GM04504 (cell line): ENCODE data around the gene NIM1K.
"Not testable (repeated sequence)": the region's sequence is repeated elsewhere in the genome, so short reads cannot be mapped to it uniquely, and the experiment has no call there.

Experiments
- DNase-seq: peaks from one replicate; pipeline ENCODE4 v3.0.0-alpha.2; 2012; ENCODE audit warnings: low read depth

Gene NIM1K

GRCh38 chr5:43281840-43282658, 90.0 kb downstream of the NIM1K start:
- DNase-seq = no peak

- DNase-seq = no peak
Measured at GRCh38 chr5:43286623-43287022, 94.6 kb downstream of the NIM1K start.

GRCh38 chr5:43287493-43287892, 95.5 kb downstream of the NIM1K start:
- DNase-seq = no peak

- DNase-seq = no peak
Measured at GRCh38 chr5:43288269-43288831, 96.3 kb downstream of the NIM1K start.

GRCh38 chr5:43290726-43291125, 98.7 kb downstream of the NIM1K start:
- DNase-seq = no peak

GRCh38 chr5:43294226-43294625, 102.2 kb downstream of the NIM1K start:
- no peak for DNase-seq

- DNase-seq = no peak
Measured at GRCh38 chr5:43295202-43295601, 103.2 kb downstream of the NIM1K start.

GRCh38 chr5:43296835-43297234, 104.8 kb downstream of the NIM1K start:
- DNase-seq = no peak

- no peak for DNase-seq
Measured at GRCh38 chr5:43298443-43298842, 106.4 kb downstream of the NIM1K start.

GRCh38 chr5:43300112-43300511, 108.1 kb downstream of the NIM1K start:
- DNase-seq = no peak

GRCh38 chr5:43301653-43302091, 109.6 kb downstream of the NIM1K start:
- no peak for DNase-seq

- DNase-seq = no peak
Measured at GRCh38 chr5:43302481-43302880, 110.5 kb downstream of the NIM1K start.

GRCh38 chr5:43303242-43303641, 111.2 kb downstream of the NIM1K start:
- DNase-seq = no peak

- DNase-seq = no peak
Measured at GRCh38 chr5:43304525-43304924, 112.5 kb downstream of the NIM1K start.

- DNase-seq = no peak
Measured at GRCh38 chr5:43305948-43306565, 114.0 kb downstream of the NIM1K start.

GRCh38 chr5:43306954-43307353, 114.9 kb downstream of the NIM1K start:
- DNase-seq = not testable (repeated sequence)

GRCh38 chr5:43309122-43309521, 117.1 kb downstream of the NIM1K start:
- no peak for DNase-seq

GRCh38 chr5:43309637-43310036, 117.6 kb downstream of the NIM1K start:
- DNase-seq = no peak

GRCh38 chr5:43312076-43312661, 120.1 kb downstream of the NIM1K start:
- no peak for DNase-seq

- DNase-seq = no peak
Measured at GRCh38 chr5:43312699-43313034, 120.6 kb downstream of the NIM1K start.

GRCh38 chr5:43313035-43313853, 121.2 kb downstream of the NIM1K start, which contains the start of gene HMGCS1:
Gene HMGCS1, minus strand, starts transcription at chr5:43313412. Its CDS starts 14,447 bp downstream, at chr5:43298965.
- peak; percentile 99 for DNase-seq

- no peak for DNase-seq
Measured at GRCh38 chr5:43313854-43314457, 121.9 kb downstream of the NIM1K start.
